NCI-H1694 (cell line): ENCODE data around the gene TBC1D22A.

ENCODE experiments used
- DNase-seq: peaks from one replicate; lab custom pipeline; 2025; lab: John Stamatoyannopoulos, UW

Gene TBC1D22A

DNA sequence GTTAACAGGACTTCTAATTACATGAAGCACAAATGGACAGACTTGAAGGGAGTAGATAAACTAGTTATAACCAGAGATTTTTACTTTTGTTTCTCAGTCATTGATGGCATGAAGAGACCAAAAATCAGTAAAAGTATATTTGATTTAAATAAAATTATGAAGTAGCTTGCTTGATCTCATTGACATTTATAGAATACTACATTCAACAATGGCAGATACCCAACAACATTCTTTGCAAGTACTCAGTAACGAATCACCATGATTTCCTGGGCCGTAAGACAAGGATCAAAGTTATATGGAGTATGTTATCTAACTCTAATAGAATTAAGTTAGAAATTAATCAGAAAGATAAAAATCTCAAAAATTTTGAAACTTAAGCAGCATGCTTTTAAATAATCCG is 317.6 kb downstream of the TBC1D22A start:
- DNase-seq, result no peak

- DNase-seq, result no peak
These were observed 320.1 kb downstream of the TBC1D22A start for GRCh38 chr22:47082505-47082904.

GRCh38 chr22:47083379-47083986 is 321.0 kb downstream of the TBC1D22A start:
- DNase-seq, result no peak

DNA sequence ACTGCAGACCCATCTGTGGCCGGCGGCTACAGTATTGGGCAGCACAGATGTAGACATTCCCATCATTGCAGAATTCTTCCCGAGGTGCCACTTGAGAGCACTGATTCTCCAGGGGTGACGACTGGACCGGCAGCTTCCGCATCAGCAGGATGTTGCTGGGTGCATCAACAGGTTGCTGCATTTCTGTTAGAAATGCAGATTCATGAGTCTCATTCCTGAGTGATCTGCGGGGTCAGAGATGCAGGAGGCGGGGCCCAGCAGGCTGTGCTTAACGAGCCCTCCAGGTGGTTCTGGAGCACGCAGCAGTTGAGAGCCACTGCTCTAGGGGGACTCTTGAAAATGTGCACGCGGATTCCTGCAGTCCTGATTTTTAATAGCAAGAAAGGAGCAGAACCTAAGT is 321.8 kb downstream of the TBC1D22A start:
- DNase-seq, result no peak

GRCh38 chr22:47086596-47087248 is 324.3 kb downstream of the TBC1D22A start:
- DNase-seq, result no peak

GRCh38 chr22:47088480-47089158 is 326.2 kb downstream of the TBC1D22A start:
- DNase-seq, result no peak

DNA sequence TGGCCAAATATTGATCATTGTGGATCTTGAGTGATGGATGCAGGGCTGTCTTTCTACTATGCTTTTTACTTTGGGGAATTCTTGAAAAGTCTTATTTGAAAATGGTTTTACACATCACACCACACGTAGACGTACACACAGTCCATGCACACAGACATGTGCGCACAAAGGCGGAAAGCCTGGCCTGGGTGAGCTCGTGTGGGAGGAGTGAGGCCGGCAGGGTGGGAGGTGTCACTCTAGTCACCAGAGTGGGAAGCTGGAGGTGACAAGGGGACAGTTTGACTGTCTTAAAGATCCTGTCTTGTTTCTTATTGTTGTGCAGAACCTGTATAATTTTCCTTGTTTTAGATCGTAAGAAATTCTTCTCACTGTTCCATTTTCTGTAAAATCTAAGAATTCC is 326.9 kb downstream of the TBC1D22A start:
- no peak for DNase-seq

DNA sequence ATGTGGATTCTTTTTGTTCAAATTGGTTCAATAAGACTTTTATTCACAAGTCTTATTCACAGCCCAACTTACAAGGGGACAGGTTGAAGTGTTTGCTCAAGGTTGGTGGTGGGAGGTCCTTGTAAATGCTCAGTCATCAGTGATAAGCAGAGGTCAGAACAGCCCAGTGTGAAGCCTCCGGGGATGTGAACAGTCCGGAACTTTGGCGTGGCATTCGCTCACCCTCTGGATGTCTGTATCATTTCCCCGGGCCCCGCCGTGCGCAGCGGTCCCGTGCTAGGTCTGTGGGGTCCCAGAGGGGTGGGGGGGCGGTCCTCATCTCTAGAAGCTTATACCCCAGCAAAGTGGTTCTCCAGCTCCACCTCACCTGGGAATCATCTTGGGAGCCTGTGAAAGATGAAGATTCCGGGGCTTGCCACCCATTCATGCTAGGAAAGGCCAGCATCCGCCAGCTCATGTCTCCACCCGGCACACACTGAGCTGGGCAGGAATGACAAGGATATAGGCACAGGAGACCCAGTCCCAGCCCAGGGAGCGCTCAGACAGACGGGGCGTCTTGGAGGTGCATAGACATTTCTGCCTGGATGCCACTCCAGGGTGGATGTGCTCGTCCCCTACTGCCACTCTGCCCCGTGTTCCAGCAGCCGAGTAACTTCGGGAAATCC is 327.5 kb downstream of the TBC1D22A start:
- no peak for DNase-seq

DNA sequence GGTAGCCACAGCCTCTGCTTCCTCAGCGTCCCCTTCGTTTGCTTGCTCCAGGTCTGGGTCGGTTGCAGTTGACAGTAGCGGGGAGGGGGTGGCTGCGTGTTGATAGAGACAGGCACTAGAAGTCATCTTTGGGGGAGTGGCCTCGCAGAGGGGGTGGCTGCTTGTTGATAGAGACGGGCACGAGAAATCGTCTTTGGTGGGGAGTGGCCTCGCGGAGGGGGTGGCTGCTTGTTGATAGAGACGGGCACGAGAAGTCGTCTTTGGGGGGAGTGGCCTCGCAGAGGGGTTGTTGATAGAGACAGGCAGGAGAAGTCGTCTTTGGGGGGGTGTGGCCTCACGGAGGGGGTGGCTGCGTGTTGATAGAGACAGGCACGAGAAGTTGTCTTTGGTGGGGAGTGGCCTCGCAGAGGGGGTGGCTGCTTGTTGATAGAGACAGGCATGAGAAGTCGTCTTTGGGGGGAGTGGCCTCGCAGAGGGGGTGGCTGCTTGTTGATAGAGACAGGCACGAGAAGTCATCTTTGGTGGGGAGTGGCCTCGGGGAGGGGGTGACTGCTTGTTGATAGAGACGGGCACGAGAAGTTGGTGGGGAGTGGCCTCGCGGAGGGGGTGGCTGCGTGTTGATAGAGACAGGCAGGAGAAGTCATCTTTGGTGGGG is 328.3 kb downstream of the TBC1D22A start:
- no peak for DNase-seq

- no peak for DNase-seq
These were observed 328.8 kb downstream of the TBC1D22A start for GRCh38 chr22:47091246-47091651.

GRCh38 chr22:47091921-47092700 is 329.7 kb downstream of the TBC1D22A start:
- no peak for DNase-seq

GRCh38 chr22:47092896-47093311 is 330.5 kb downstream of the TBC1D22A start:
- no peak for DNase-seq

DNA sequence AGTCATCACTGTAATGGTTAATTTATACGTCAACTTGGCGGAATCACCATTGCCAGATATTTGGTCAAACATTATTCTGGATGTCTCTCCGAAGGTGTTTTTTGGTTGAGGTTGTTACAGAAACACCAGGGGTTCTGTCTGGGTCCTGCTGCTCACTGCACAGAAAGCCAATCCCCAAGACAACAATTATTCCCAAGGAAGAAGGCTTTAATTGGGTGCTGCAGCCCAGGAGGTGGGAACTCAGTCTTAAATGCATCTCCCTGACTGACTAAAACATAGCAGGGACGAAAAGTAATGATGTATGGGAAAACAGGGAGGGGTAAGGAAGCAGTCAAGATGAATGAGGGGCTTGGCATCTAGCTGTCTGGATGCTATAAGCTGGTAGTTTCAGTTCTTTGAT is 331.3 kb downstream of the TBC1D22A start:
- no peak for DNase-seq

DNA sequence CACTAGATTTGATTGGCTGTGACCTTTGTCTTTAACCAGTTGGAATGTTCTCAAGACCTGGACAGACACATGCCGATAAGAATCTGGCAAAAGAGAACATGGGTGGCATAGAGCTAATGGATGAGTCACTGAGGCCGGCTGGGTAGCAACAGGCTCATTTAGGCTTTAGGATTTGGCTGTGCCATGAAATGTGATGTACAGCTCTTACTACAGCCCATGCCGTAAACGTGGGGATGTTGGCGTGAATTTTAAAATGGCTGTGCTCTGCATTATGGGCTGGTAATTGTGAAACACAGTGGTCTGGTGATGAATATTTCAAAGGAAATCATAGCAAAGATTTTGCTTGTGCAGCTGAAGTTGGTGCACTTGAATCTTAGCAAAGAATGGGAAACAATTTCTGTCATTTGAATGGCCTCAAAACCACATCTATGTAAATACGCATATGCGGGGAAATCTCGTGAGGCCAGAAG is 332.4 kb downstream of the TBC1D22A start:
- no peak for DNase-seq

DNA sequence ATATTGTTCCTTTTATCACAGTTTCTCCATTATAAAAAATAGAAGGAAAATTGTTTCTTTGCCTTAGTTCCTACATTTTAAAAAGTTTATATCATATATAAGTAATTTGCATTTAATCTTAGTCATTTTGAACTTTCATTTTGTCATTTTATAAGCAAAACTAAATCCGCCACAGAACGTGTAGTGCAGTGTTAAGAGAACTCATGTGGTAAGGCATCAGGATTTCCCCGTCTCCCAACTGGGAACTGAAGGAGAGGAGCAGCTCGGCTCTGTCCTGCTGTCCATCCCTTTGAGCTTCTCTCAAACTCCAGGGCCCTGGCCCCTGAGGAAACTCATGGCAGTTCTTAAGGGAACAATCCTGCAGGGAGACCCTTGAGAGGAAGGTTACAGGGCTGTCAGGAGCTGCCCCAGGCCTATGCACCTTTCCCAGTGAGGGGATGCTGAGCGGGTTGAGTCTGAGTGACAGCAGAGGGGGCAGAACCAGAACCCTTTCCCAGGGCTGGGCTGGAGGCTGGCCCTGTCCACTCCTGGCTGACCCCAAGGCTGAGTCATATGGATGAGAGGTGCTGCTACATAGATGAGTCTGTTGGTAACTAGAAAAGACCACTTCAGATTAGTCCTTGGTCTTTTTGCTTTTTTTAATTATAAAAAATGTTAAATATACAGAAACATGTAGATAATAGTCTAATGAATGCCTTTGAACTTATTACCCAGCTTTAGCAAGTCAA is 333.1 kb downstream of the TBC1D22A start:
- no peak for DNase-seq

- no peak for DNase-seq
These were observed 335.7 kb downstream of the TBC1D22A start for GRCh38 chr22:47098121-47098520.

DNA sequence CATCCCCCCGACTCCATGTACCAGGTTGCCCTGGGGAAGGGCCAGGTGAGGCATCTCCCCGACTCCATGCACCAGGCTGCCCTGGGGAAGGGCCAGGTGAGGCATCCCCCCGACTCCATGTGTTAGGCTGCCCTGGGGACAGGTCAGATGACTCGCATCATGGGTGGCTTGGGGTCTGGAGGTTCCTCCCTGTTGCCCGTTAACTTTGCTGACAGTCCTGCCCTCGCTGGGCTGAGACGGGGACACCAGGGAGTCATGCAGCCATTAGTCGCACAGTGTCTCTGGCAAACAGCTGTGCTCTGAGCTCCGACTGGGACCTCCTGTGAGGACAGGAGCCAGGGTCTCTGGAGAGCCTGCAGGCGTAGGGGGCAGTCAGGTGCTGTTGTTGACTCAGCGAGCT is 336.1 kb downstream of the TBC1D22A start:
- DNase-seq, result no peak

- DNase-seq, result no peak
These were observed 337.6 kb downstream of the TBC1D22A start for GRCh38 chr22:47100019-47100418.

DNA sequence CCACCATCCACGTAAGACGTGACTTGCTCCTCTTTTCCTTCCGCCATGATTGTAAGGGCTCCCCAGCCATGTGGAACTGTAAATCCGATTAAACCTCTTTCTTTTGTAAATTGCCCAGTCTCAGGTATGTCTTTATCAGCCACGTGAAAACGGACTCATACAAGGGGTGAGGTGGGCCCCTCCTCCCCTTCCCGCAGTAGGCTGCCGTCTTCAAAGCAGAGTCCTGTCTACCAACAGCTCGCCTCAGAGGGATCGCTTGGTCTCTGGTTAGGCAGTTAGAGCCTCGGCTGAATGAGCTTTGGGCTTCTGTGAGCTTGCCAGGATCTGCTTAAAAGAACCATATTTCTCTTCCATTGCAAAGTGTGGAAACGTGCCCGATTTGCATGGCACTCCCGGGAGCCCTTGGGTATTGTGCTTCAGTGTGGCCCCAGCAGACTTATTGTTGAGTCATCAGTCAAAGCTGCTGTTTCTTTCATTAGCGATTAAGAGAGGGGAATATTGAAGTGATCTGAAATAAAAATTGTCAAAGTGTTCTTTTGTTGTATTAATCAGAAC is 338.3 kb downstream of the TBC1D22A start:
- DNase-seq, result no peak

- no peak for DNase-seq
These were observed 339.0 kb downstream of the TBC1D22A start for GRCh38 chr22:47101321-47101885.
